Mucosa of stomach (tissue), 1 donor: ENCODE results near the gene FLACC1.
"Not testable (repeated sequence)": the region's sequence is repeated elsewhere in the genome, so short reads cannot be mapped to it uniquely, and the experiment has no call there.

Source experiments
- H3K27me3 ChIP-seq: one replicate; pipeline ENCODE4 v1.7.0; 2013; ENCODE audit warnings: mild to moderate bottlenecking, low read length; ENCODE audit not compliant: control insufficient read depth, insufficient read depth
- H3K36me3 ChIP-seq: one replicate; pipeline ENCODE4 v1.7.0; 2013; ENCODE audit warnings: low read length; ENCODE audit not compliant: control insufficient read depth, insufficient read depth
- H3K4me1 ChIP-seq: one replicate; pipeline ENCODE4 v1.7.0; 2013; ENCODE audit warnings: mild to moderate bottlenecking, low read length; ENCODE audit not compliant: control insufficient read depth, insufficient read depth
- H3K4me3 ChIP-seq: one replicate; pipeline ENCODE4 v1.7.0; 2013; ENCODE audit warnings: low read length
- H3K9ac ChIP-seq: one replicate; pipeline ENCODE4 v1.7.0; 2013; ENCODE audit warnings: mild to moderate bottlenecking, low read length, moderate library complexity
- H3K9me3 ChIP-seq: one replicate; pipeline ENCODE4 v1.7.0; 2013; ENCODE audit warnings: mild to moderate bottlenecking, low read length, moderate library complexity; ENCODE audit not compliant: control insufficient read depth
- donor health status: Pancreatic carcinoma.

FLACC1 gene

GRCh38 chr2:201239167-201239935, 117.8 kb downstream of the FLACC1 start:
- not testable (repeated sequence) for H3K9ac ChIP-seq, H3K9me3 ChIP-seq, H3K4me1 ChIP-seq, H3K27me3 ChIP-seq, H3K4me3 ChIP-seq, H3K36me3 ChIP-seq
